ENCODE data around the gene CNNM1. TPM values are rescaled to one million over a fixed set of nuclear protein-coding genes. Genes with fewer than 3 reads are reported as not detected.

CNNM1 gene
- total RNA-seq, 1 donor from 2014 or later = 2.5 TPM

GRCh38 chr10:99394256-99394655 lies 65.1 kb downstream of the CNNM1 start:
- Mint-ChIP-seq H3K36me3 (ENCODE audit: low read depth, unreplicated experiment) (peaks cover 2% of the 10 kb centered on the region), H3K27ac (ENCODE audit: unreplicated experiment) (no peak overlapping the region), H3K9me3 (ENCODE audit: unreplicated experiment) (no peaks in the 10 kb centered on the region), H3K4me3 (ENCODE audit: unreplicated experiment) (no peak overlapping the region), H3K27me3 (ENCODE audit: low read depth, unreplicated experiment) (no peaks in the 10 kb centered on the region), H3K4me1 (ENCODE audit: low read depth, unreplicated experiment) (peaks cover 56% of the 10 kb centered on the region)
- H3K4me3 ChIP-seq (ENCODE audit: insufficient read depth, low read depth, low read length) = no peak overlapping the region
- H3K79me2 ChIP-seq (ENCODE audit: insufficient read depth, low read length) = no peaks in the 10 kb centered on the region
- no peak overlapping the region for H3K4me2 ChIP-seq (ENCODE audit: low read length)
- no peak for DNase-seq (ENCODE audit: low read depth)
- H3K4me1 ChIP-seq (ENCODE audit: insufficient read depth, low read length) = peaks cover 42% of the 10 kb centered on the region
- H4K20me1 ChIP-seq (ENCODE audit: insufficient read depth, low read length) = no peaks in the 10 kb centered on the region
- FAIRE-seq = no peak
- no peak overlapping the region for H3K27ac ChIP-seq (ENCODE audit: low read depth, low read length)
- H2AFZ ChIP-seq (ENCODE audit: low read depth, low read length) = no peak overlapping the region
- no peak overlapping the region for H3K9ac ChIP-seq (ENCODE audit: low read length)
- peaks cover 8% of the 10 kb centered on the region for H3K36me3 ChIP-seq (ENCODE audit: insufficient read depth, low read length)
- H3K27me3 ChIP-seq (ENCODE audit: insufficient read depth, low read length) = no peaks in the 10 kb centered on the region
- TF ChIP-seq, protein P1, sequence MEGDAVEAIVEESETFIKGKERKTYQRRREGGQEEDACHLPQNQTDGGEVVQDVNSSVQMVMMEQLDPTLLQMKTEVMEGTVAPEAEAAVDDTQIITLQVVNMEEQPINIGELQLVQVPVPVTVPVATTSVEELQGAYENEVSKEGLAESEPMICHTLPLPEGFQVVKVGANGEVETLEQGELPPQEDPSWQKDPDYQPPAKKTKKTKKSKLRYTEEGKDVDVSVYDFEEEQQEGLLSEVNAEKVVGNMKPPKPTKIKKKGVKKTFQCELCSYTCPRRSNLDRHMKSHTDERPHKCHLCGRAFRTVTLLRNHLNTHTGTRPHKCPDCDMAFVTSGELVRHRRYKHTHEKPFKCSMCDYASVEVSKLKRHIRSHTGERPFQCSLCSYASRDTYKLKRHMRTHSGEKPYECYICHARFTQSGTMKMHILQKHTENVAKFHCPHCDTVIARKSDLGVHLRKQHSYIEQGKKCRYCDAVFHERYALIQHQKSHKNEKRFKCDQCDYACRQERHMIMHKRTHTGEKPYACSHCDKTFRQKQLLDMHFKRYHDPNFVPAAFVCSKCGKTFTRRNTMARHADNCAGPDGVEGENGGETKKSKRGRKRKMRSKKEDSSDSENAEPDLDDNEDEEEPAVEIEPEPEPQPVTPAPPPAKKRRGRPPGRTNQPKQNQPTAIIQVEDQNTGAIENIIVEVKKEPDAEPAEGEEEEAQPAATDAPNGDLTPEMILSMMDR (IDR thresholded peaks at IDR 0.05; ENCODE audit: insufficient read depth, low read depth, low read length) = no peak
- no peak for TF ChIP-seq EZH2 (IDR thresholded peaks at IDR 0.05; ENCODE audit: insufficient read depth, low read length)
- H3K9me3 ChIP-seq (ENCODE audit: insufficient read depth, low read depth, low read length) = no peaks in the 10 kb centered on the region

DNA sequence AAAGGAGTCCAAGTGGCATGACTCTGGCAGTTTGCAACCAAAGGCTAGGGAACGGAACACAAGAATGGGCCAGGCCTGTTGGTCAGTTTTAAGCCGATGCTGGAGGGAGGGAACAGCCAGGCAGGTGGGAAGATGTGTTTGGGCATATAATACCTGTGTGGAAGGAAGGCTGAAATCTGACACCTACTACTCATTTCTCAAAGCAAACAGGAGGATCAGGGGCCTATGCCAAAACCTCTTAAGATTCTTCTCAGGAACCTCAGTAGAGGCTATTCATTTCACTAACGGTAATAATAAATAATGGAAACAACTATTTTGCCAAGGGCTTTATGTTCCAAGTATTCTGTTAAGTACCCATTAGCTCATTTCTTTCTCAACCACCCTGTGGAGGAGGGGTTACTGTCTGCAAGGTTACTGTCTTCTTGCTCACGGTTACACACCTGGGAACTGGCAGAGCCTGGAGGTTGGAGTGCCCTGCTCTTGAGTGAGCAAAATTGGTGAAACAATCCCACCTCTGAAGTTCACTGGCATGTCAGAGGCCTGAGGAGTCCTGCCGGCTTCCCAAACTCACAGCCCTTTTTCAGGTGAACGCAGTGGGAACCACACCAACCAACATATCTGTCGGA lies 65.7 kb downstream of the CNNM1 start:
- no peak overlapping the region for H3K4me3 ChIP-seq (ENCODE audit: insufficient read depth, low read depth, low read length)
- DNase-seq (ENCODE audit: low read depth) = no peak
- Mint-ChIP-seq H3K27me3 (ENCODE audit: low read depth, unreplicated experiment) (no peaks in the 10 kb centered on the region), H3K9me3 (ENCODE audit: unreplicated experiment) (no peaks in the 10 kb centered on the region), H3K36me3 (ENCODE audit: low read depth, unreplicated experiment) (peaks cover 2% of the 10 kb centered on the region), H3K27ac (ENCODE audit: unreplicated experiment) (peak overlapping the region; percentile 98), H3K4me3 (ENCODE audit: unreplicated experiment) (no peak overlapping the region), H3K4me1 (ENCODE audit: low read depth, unreplicated experiment) (peaks cover 56% of the 10 kb centered on the region)
- H3K27ac ChIP-seq (ENCODE audit: low read depth, low read length) = peak overlapping the region; percentile 76
- FAIRE-seq = no peak
- H3K36me3 ChIP-seq (ENCODE audit: insufficient read depth, low read length) = peaks cover 8% of the 10 kb centered on the region
- TF ChIP-seq EZH2 (IDR thresholded peaks at IDR 0.05; ENCODE audit: insufficient read depth, low read length) = no peak
- TF ChIP-seq, protein P1 (IDR thresholded peaks at IDR 0.05; ENCODE audit: insufficient read depth, low read depth, low read length) = no peak
- no peaks in the 10 kb centered on the region for H3K79me2 ChIP-seq (ENCODE audit: insufficient read depth, low read length)
- H2AFZ ChIP-seq (ENCODE audit: low read depth, low read length) = no peak overlapping the region
- no peaks in the 10 kb centered on the region for H3K27me3 ChIP-seq (ENCODE audit: insufficient read depth, low read length)
- peaks cover 42% of the 10 kb centered on the region for H3K4me1 ChIP-seq (ENCODE audit: insufficient read depth, low read length)
- H3K4me2 ChIP-seq (ENCODE audit: low read length) = peak overlapping the region; percentile 82
- H3K9ac ChIP-seq (ENCODE audit: low read length) = no peak overlapping the region
- no peaks in the 10 kb centered on the region for H3K9me3 ChIP-seq (ENCODE audit: insufficient read depth, low read depth, low read length)
- no peaks in the 10 kb centered on the region for H4K20me1 ChIP-seq (ENCODE audit: insufficient read depth, low read length)

DNA sequence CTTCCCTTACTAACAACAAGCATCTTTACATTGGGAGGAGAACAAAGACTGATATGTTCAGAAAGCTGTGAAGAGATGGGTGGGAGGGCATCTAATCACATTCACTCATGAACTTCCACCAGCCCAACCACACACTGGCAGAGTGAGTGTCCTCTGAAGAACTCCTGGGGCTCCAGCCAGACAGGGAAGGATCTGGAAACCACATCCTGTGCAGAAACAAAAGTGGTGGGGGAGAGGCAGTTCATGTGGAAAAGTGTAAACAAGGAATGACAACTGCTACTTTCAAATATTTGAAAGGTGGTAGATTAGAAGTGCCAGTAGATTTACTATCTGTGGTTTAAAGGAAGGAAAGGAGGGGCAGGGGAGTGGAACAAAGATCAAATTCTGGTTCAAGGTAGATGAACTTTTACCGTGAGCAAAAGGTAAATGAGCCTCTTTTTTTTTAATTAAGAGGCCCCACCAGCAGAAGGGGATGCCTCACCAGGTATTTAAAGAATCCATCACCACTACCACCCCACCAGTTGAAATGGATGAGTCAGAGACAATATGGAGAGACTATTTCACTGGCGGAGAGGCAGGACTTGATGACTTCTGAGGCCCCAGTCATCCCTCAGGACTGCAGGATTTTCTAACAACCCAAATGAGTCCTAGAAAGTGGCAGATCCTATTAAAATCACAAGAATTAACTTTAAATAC lies 66.7 kb downstream of the CNNM1 start:
- FAIRE-seq = peak; percentile 96
- Histone ChIP-seq H3K27me3 (ENCODE audit: insufficient read depth, low read length) (no peaks in the 10 kb centered on the region), H3K79me2 (ENCODE audit: insufficient read depth, low read length) (no peaks in the 10 kb centered on the region), H3K4me1 (ENCODE audit: insufficient read depth, low read length) (peaks cover 42% of the 10 kb centered on the region), H3K4me2 (ENCODE audit: low read length) (peak overlapping the region; percentile 82), H3K9ac (ENCODE audit: low read length) (peak overlapping the region; percentile 48), H4K20me1 (ENCODE audit: insufficient read depth, low read length) (no peaks in the 10 kb centered on the region), H3K36me3 (ENCODE audit: insufficient read depth, low read length) (peaks cover 8% of the 10 kb centered on the region), H3K27ac (ENCODE audit: low read depth, low read length) (peak overlapping the region; percentile 76), H3K4me3 (ENCODE audit: insufficient read depth, low read depth, low read length) (peak overlapping the region; percentile 45), H2AFZ (ENCODE audit: low read depth, low read length) (peak overlapping the region; percentile 7), H3K9me3 (ENCODE audit: insufficient read depth, low read depth, low read length) (no peaks in the 10 kb centered on the region)
- peak; percentile 83 for DNase-seq (ENCODE audit: low read depth)
- H3K27ac Mint-ChIP-seq (ENCODE audit: unreplicated experiment) = peak overlapping the region; percentile 98
- H3K4me3 Mint-ChIP-seq (ENCODE audit: unreplicated experiment) = peak overlapping the region; percentile 67
- no peak for TF ChIP-seq EZH2 (IDR thresholded peaks at IDR 0.05; ENCODE audit: insufficient read depth, low read length)
- TF ChIP-seq, protein P1 (IDR thresholded peaks at IDR 0.05; ENCODE audit: insufficient read depth, low read depth, low read length) = no peak
- H3K9me3 Mint-ChIP-seq (ENCODE audit: unreplicated experiment) = no peaks in the 10 kb centered on the region
- no peaks in the 10 kb centered on the region for H3K27me3 Mint-ChIP-seq (ENCODE audit: low read depth, unreplicated experiment)
- peaks cover 56% of the 10 kb centered on the region for H3K4me1 Mint-ChIP-seq (ENCODE audit: low read depth, unreplicated experiment)
- H3K36me3 Mint-ChIP-seq (ENCODE audit: low read depth, unreplicated experiment) = peaks cover 2% of the 10 kb centered on the region

All from astrocyte (in vitro differentiated cells and primary cell).